Common myeloid progenitor, CD34-positive (primary cell): Measurements from ENCODE around the gene SPATA20.
A peak's percentile ranks its signal among the peaks of the same experiment; 100 is the strongest.

ENCODE experiments used
- CTCF ChIA-PET: fragments of 350-600 bp; sonication (Branson Sonifier 250); formaldehyde crosslinking; loops from one replicate; lab custom pipeline; 2021; ENCODE audit warnings: antibody characterized with exemption; lab: Charles Lee
- POLR2A ChIA-PET: fragments of 350-600 bp; sonication (Branson Sonifier 250); formaldehyde crosslinking; loops from one replicate; lab custom pipeline; 2021; ENCODE audit warnings: antibody characterized with exemption; lab: Charles Lee
- DNase-seq, 3 donors: peaks; one replicate each; pipeline versions ENCODE4 v3.0.0 to v3.0.0-alpha.2; 2013
- H3K27ac ChIP-seq, 2 experiments: 1 replicate in 1 of 2; 2 replicates in 1 of 2; pipeline ENCODE4 v1.7.0; 2013; ENCODE audit warnings: inconsistent platforms in 2 of 2, low read length in 2 of 2, mild to moderate bottlenecking in 2 of 2, low read depth in 1 of 2, moderate library complexity in 1 of 2; ENCODE audit not compliant: severe bottlenecking in 2 of 2, insufficient read depth in 1 of 2, poor library complexity in 1 of 2
- H3K27me3 ChIP-seq, 5 experiments: replicated peaks in 2 of 5; 1 replicate in 3 of 5; 2 replicates in 2 of 5; pipeline versions ENCODE4 v1.6.1 to v1.7.0; 2013; ENCODE audit warnings: low read length in 4 of 5, mild to moderate bottlenecking in 2 of 5, moderate library complexity in 2 of 5, inconsistent platforms in 1 of 5; ENCODE audit not compliant: insufficient read depth in 5 of 5, control insufficient read depth in 4 of 5
- H3K36me3 ChIP-seq, 4 experiments: 1 replicate in 2 of 4; 2 replicates in 2 of 4; pipeline versions ENCODE4 v1.6.1 to v1.7.0; 2013; ENCODE audit warnings: low read length in 3 of 4, control low read depth in 1 of 4, mild to moderate bottlenecking in 1 of 4; ENCODE audit not compliant: control insufficient read depth in 4 of 4, insufficient read depth in 4 of 4
- H3K4me1 ChIP-seq, 4 experiments: 1 replicate in 3 of 4; 2 replicates in 1 of 4; pipeline versions ENCODE4 v1.6.1 to v1.7.1; 2013; ENCODE audit warnings: low read length in 3 of 4, mild to moderate bottlenecking in 3 of 4, control low read depth in 1 of 4, inconsistent platforms in 1 of 4, moderate library complexity in 1 of 4; ENCODE audit not compliant: control insufficient read depth in 4 of 4, insufficient read depth in 4 of 4; ENCODE audit errors: control extremely low read depth in 1 of 4
- H3K4me3 ChIP-seq, 7 experiments: 1 replicate in 4 of 7; 2 replicates in 3 of 7; pipeline versions ENCODE4 v1.5.1 to v1.7.0; 2013; ENCODE audit warnings: mild to moderate bottlenecking in 7 of 7, low read length in 6 of 7, moderate library complexity in 6 of 7, inconsistent platforms in 2 of 7, low read depth in 2 of 7, control low read depth in 1 of 7; ENCODE audit not compliant: insufficient read depth in 4 of 7, control insufficient read depth in 1 of 7; ENCODE audit errors: extremely low read depth in 1 of 7
- H3K9me3 ChIP-seq, 5 experiments: 1 replicate in 4 of 5; 2 replicates in 1 of 5; pipeline versions ENCODE4 v1.6.1 to v1.7.1; 2013; ENCODE audit warnings: low read length in 4 of 5, mild to moderate bottlenecking in 2 of 5, inconsistent platforms in 1 of 5, low read depth in 1 of 5, moderate library complexity in 1 of 5; ENCODE audit not compliant: control insufficient read depth in 4 of 5, insufficient read depth in 2 of 5; ENCODE audit errors: control extremely low read depth in 1 of 5
- WGBS: methylation state at CpG from one replicate; pipeline ENCODE4 v1.1.5; 2013; ENCODE audit not compliant: insufficient coverage; 5-methylcytosine and 5-hydroxymethylcytosine counted together

The SPATA20 gene

DNA sequence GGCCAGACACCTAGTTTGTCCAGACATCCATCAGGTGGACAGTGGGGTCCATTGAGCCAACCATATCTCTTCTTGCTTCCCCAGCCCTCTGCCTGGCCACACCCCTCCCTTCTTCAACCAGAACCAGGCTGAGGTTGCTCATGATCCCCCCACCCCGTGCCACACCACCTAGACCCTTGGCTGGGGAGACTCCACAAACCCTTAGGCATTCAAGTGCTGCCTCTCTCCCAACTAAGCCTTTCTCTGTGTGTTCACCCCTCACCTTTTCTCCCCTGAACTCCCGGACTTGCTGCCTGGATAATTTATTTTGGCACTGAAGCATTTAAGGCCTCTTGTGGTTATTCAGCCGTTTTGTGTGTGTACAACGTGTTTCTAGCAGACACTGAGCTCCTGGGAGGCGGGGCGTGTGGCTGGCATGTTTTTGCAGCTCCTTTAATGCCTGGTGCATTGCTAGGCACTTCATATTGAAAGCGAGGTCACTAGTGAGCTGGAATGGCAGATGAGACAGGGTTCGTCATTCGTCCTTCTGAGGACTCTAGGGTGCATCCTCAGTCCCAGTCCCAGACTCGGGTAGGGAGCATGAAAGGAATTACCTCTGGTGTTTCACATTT, 42.2 kb downstream of the SPATA20 start:
- Histone ChIP-seq H3K27ac (no peak overlapping the region), H3K4me1 (no peaks in the 10 kb centered on the region), H3K36me3 (no peaks in the 10 kb centered on the region), H3K9me3 (no peaks in the 10 kb centered on the region), H3K4me3 (no peak overlapping the region), H3K27me3 (peaks cover 0 to 2% (median 0%) of the 10 kb centered on the region in 5 experiments)
- ChIA-PET POLR2A (no interaction called here), CTCF (interaction anchor here (1.0 to 1.3 kb wide), 3 partner anchors 38 to 63 kb away, joined by 3 read pairs; partner anchors contain the start of gene EPN3)
- no peak for DNase-seq
- WGBS: 82% methylated on average over 10 of the region's 10 CpGs

DNA sequence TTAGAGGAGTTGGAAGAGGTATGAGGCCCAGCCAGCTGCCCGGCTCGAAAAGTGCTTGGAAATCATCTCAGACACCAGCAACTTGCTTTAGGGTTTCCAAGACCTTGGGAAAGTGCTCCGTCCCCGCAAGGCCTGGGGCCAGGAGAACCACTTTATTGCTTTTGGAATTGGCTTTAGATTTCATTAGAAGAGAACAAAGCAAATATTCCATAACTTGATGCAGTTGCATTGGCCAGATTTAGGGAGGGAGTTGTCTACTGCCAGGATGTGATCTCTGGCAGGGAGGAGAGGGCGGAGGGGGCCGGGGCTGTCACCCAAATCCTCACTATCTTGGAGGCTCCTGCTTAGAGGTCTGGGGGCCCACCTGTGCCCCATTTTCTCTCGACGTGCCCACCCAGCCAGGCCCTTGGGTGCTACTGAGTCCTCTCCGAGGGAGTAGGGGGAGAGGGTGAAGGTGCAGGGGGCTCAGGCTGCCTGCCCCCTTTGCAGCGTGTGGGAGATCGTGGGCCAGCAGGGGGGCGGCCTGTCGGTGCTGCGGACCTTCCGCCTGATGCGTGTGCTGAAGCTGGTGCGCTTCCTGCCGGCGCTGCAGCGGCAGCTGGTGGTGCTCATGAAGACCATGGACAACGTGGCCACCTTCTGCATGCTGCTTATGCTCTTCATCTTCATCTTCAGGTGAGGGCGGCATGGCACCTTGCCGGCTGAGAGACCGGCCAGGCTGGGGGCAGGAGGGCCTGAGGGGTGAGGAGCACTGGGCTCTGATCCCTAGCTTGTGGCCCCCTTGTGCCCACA, 44.2 kb downstream of the SPATA20 start:
- Histone ChIP-seq H3K4me1 (no peaks in the 10 kb centered on the region), H3K27me3 (peaks cover 0 to 2% (median 0%) of the 10 kb centered on the region in 5 experiments), H3K9me3 (no peaks in the 10 kb centered on the region), H3K27ac (no peak overlapping the region), H3K36me3 (no peaks in the 10 kb centered on the region), H3K4me3 (no peak overlapping the region)
- POLR2A ChIA-PET: no interaction called here
- CTCF ChIA-PET: no interaction called here
- DNase-seq: no peak
- 96% methylated on average over 20 of the region's 24 CpGs for WGBS

DNA sequence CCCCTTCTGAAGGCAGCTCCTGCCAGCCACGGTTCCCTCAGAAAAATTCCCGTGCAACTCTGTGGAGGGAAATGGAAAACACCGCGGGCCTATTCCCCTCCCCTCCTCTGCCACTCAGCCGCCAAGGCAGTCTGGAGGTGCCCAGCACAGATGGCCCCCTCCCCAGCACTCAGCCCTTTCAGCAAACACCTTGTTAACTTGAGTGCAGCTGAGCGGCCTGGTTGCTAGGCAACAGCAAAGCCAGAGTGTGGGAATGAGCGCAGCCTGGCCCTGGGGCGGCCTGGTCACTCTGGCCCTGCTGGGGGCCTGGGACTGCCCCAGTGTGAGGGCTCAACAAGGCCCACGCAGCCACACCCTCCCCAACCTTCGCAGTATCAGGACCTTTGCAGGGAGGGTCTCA, 46.3 kb downstream of the SPATA20 start:
- ChIA-PET POLR2A (no interaction called here), CTCF (interaction anchor here (2.9 kb wide), 1 partner anchor 34 kb away, joined by 8 read pairs; no protein-coding TSS in a partner anchor)
- H3K27ac ChIP-seq: no peak overlapping the region
- no peak overlapping the region for H3K4me3 ChIP-seq
- no peak for DNase-seq
- peaks cover 0 to 2% (median 0%) of the 10 kb centered on the region in 5 experiments for H3K27me3 ChIP-seq
- H3K9me3 ChIP-seq: no peaks in the 10 kb centered on the region
- no peaks in the 10 kb centered on the region for H3K36me3 ChIP-seq
- 82% methylated on average over 5 of the region's 10 CpGs for WGBS
- no peaks in the 10 kb centered on the region for H3K4me1 ChIP-seq

DNA sequence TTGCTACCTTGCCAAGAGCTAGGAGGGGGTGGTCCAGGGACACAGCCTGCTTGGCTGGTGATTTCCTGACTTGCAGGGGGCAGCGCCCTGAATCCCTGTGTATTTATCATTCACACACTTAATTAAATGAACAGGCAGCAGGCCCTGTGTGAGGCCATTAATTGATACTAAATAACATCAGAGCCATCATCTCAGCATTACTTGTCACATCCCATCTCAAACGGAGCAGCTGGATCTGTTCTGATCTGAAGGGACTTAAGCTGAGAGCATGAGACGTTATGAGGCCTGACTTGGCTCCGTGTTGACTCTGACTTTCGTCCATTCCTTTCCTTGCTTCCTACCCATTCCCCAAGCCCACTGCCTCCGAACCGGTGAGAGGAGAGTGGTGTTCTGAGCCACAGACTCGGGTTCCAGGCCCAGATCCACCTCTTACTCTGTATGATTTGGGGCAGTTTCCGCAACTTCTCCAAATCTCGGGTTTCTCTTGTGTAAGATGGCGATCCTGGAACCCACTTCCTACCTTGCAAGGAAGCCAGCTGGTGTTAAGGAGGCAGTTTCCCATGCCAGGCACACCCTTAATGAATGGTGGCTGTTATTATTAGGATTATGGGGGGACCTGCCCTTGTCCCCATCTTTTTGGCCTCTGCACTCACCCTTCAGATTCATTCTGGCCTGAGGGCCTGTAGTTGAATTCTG, 47.3 kb downstream of the SPATA20 start:
- no peak overlapping the region for H3K4me3 ChIP-seq
- no peaks in the 10 kb centered on the region for H3K27me3 ChIP-seq
- H3K36me3 ChIP-seq: no peaks in the 10 kb centered on the region
- CTCF ChIA-PET: interaction anchor here (2.9 kb wide), 1 partner anchor 33 kb away, joined by 8 read pairs; no protein-coding TSS in a partner anchor
- H3K4me1 ChIP-seq: no peaks in the 10 kb centered on the region
- WGBS: 94% methylated on average over 6 of the region's 11 CpGs
- POLR2A ChIA-PET: no interaction called here
- H3K9me3 ChIP-seq: no peaks in the 10 kb centered on the region
- DNase-seq: no peak
- no peak overlapping the region for H3K27ac ChIP-seq

DNA sequence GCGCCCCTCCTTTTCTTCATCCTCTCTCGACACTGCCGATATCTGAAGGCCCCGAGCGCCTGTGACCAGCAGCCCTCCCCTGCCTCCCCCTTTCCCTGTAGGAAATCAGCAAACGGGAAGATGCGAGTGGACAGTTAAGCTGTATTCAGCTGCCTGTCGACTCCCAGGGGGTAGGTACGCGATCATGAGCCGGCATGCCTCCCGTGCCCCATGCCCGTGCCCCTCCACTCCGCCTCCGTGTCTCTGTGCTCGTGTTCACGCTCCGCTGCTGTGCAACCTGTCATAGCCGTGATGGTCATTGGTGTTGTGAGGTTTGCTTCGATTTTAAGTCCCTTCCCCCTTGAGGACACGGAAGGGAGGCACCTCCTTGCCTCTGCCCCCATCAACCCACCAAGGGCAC, 47.9 kb downstream of the SPATA20 start:
- Histone ChIP-seq H3K27me3 (peaks cover 0 to 1% (median 0%) of the 10 kb centered on the region in 5 experiments), H3K9me3 (no peaks in the 10 kb centered on the region), H3K4me3 (no peak overlapping the region), H3K4me1 (no peaks in the 10 kb centered on the region), H3K36me3 (no peaks in the 10 kb centered on the region), H3K27ac (no peak overlapping the region)
- POLR2A ChIA-PET: no interaction called here
- no peak for DNase-seq
- CTCF ChIA-PET: interaction anchor here (2.9 kb wide), 1 partner anchor 32 kb away, joined by 8 read pairs; no protein-coding TSS in a partner anchor
- 96% methylated on average over 19 of the region's 21 CpGs for WGBS

DNA sequence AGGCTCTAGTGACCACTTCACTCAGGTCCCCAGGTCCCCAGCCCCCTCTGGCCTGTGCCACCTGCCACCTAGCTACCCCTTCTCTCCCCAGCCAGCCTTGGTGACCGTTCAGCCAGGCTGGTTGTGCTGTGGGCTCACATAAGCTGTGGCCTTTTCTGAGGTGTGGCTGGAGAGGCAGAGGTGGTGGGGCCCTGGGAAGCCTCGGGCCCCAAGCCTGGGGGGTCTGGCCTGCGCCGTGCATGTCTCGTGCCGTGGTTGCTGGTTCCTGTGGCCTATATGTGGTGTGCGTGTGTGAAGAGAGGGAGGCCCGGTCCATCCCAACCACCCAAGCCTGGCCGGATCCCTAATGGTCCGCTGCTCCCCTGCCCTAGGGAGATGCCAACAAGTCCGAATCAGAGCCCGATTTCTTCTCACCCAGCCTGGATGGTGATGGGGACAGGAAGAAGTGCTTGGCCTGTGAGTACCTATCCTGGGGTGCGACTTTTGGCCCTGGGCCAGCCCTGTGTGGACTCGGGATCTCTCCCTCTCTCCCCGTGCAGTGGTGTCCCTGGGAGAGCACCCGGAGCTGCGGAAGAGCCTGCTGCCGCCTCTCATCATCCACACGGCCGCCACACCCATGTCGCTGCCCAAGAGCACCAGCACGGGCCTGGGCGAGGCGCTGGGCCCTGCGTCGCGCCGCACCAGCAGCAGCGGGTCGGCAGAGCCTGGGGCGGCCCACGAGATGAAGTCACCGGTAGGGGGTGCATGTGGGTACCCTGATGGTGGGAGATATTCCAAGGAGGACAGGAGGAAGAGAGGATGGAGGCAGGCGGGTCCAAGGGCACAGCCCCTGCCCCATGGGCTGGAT, 49.4 kb downstream of the SPATA20 start:
- POLR2A ChIA-PET: no interaction called here
- peak in 2 of 3 donors; percentile 19 to 20 for DNase-seq
- WGBS: 83% methylated on average over 25 of the region's 34 CpGs
- H3K27me3 ChIP-seq: peaks cover 0 to 3% (median 0%) of the 10 kb centered on the region in 5 experiments
- H3K4me1 ChIP-seq: no peaks in the 10 kb centered on the region
- CTCF ChIA-PET: interaction anchor here (0.6 to 1.2 kb wide), 3 partner anchors 9 to 362 kb away, joined by 3 to 4 read pairs (median 3); no protein-coding TSS in a partner anchor
- H3K9me3 ChIP-seq: no peaks in the 10 kb centered on the region
- no peak overlapping the region for H3K4me3 ChIP-seq
- H3K27ac ChIP-seq: no peak overlapping the region
- H3K36me3 ChIP-seq: no peaks in the 10 kb centered on the region
